Hepatocyte (in vitro differentiated cells): ENCODE results near the gene CCDC150. TPM values are rescaled to one million over a fixed set of nuclear protein-coding genes. Genes with fewer than 3 reads are reported as not detected.

ENCODE experiments used
- DNase-seq: peaks from one replicate; pipeline ENCODE4 v3.0.0-alpha.2; 2016; ENCODE audit warnings: low spot score
- H2AFZ ChIP-seq: fragments of 200-600 bp; sonication (generic); 2 replicates; pipeline ENCODE4 v1.6.0; 2016; ENCODE audit warnings: antibody characterized with exemption, mild to moderate bottlenecking
- H3K27ac ChIP-seq: fragments of 200-600 bp; sonication (generic); 2 replicates; pipeline ENCODE4 v1.5.1; 2016; ENCODE audit warnings: mild to moderate bottlenecking
- H3K27me3 ChIP-seq: fragments of 200-600 bp; sonication (generic); 2 replicates; pipeline ENCODE4 v1.6.1; 2016
- H3K36me3 ChIP-seq: fragments of 200-600 bp; sonication (generic); replicated peaks from 2 replicates; pipeline ENCODE4 v1.5.1; 2016; ENCODE audit warnings: low read depth; ENCODE audit not compliant: insufficient read depth
- H3K4me1 ChIP-seq: fragments of 200-600 bp; sonication (generic); 2 replicates; pipeline ENCODE4 v1.5.1; 2016; ENCODE audit warnings: mild to moderate bottlenecking, moderate library complexity; ENCODE audit not compliant: insufficient read depth
- H3K4me2 ChIP-seq: fragments of 200-600 bp; sonication (generic); 2 replicates; pipeline ENCODE4 v1.6.0; 2016
- H3K4me3 ChIP-seq: fragments of 200-600 bp; sonication (generic); 2 replicates; pipeline ENCODE4 v1.5.1; 2016; ENCODE audit warnings: mild to moderate bottlenecking
- H3K79me2 ChIP-seq: fragments of 200-600 bp; sonication (generic); 2 replicates; pipeline ENCODE4 v1.6.0; 2017; ENCODE audit warnings: mild to moderate bottlenecking
- H3K9me2 ChIP-seq: fragments of 200-600 bp; sonication (generic); replicated peaks from 2 replicates; pipeline ENCODE4 v1.6.0; 2017; ENCODE audit warnings: mild to moderate bottlenecking; ENCODE audit not compliant: insufficient read depth
- H3K9me3 ChIP-seq: fragments of 200-600 bp; sonication (generic); 2 replicates; pipeline ENCODE4 v1.5.1; 2016; ENCODE audit warnings: low read depth, mild to moderate bottlenecking
- H4K20me1 ChIP-seq: fragments of 200-600 bp; sonication (generic); 2 replicates; pipeline ENCODE4 v1.6.0; 2016; ENCODE audit warnings: mild to moderate bottlenecking; ENCODE audit not compliant: insufficient read depth, poor library complexity, severe bottlenecking
- EZH2 ChIP-seq: fragments of 200-600 bp; sonication (generic); IDR thresholded peaks from 2 replicates; pipeline ENCODE4 v1.6.1; 2016; ENCODE audit warnings: antibody characterized with exemption, mild to moderate bottlenecking, borderline replicate concordance
- EZH2phosphoT487 ChIP-seq: fragments of 200-600 bp; sonication (generic); IDR thresholded peaks from one replicate; pipeline ENCODE4 v1.6.1; 2018; ENCODE audit warnings: antibody characterized with exemption, mild to moderate bottlenecking, low read depth, moderate library complexity; ENCODE audit not compliant: unreplicated experiment, severe bottlenecking
- WGBS: methylation state at CpG from one replicate; pipeline ENCODE4 v1.1.6; 2016; ENCODE audit warnings: low lambda C conversion rate; ENCODE audit errors: missing lambda C conversion rate; 5-methylcytosine and 5-hydroxymethylcytosine counted together
- polyA plus RNA-seq: library from polyadenylated mRNA; unstranded; fragments of >200 nt; fragmentation: Nextera tagmentation; extraction: Ambion mirVana; gene quantifications from 2 replicates; pipeline ENCODE4 v1.2.1, GENCODE V29; 2016
- total RNA-seq: library from RNA; depleted of rRNA; stranded (reverse); fragments of >200 nt; gene quantifications from 2 replicates; pipeline ENCODE4 v1.2.3, GENCODE V29; 2014
- TF ChIP-seq, protein P1 (sequence below): fragments of 200-600 bp; sonication (generic); IDR thresholded peaks from 2 replicates; pipeline ENCODE4 v1.5.1; 2016; ENCODE audit warnings: antibody characterized with exemption, mild to moderate bottlenecking; ENCODE audit not compliant: poor library complexity

Gene CCDC150
- total and polyA plus RNA-seq, 2 experiments from 2014 or later, result 6.2 to 6.6 TPM

DNA sequence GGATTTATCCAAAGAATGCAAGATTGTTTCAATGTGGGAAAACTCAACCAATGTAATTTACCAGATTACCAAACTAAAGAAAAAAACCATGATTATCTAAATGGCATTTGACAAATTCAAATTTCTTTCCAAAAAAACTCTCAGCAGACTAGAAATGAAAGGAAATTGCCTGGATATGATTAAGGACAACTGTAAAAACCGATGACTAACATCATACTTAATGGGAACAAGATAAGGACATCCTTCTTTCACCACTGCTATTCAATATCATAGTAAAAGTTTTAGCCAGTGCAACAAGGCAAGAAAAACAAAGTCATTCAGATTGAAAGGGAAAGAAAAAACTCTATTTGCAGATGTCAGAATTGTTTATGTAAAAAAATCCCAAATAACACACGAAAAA is 4.4 kb upstream of the CCDC150 start:
- Histone ChIP-seq H3K4me3 (no peak overlapping the region), H3K27me3 (no peaks in the 10 kb centered on the region), H3K9me3 (no peaks in the 10 kb centered on the region), H3K36me3 (no peaks in the 10 kb centered on the region), H3K9me2 (no peaks in the 10 kb centered on the region), H3K27ac (no peak overlapping the region), H3K4me2 (no peak overlapping the region), H3K79me2 (no peaks in the 10 kb centered on the region), H2AFZ (no peak overlapping the region), H4K20me1 (no peaks in the 10 kb centered on the region), H3K4me1 (no peaks in the 10 kb centered on the region)
- DNase-seq, result no peak
- TF ChIP-seq, protein P1, sequence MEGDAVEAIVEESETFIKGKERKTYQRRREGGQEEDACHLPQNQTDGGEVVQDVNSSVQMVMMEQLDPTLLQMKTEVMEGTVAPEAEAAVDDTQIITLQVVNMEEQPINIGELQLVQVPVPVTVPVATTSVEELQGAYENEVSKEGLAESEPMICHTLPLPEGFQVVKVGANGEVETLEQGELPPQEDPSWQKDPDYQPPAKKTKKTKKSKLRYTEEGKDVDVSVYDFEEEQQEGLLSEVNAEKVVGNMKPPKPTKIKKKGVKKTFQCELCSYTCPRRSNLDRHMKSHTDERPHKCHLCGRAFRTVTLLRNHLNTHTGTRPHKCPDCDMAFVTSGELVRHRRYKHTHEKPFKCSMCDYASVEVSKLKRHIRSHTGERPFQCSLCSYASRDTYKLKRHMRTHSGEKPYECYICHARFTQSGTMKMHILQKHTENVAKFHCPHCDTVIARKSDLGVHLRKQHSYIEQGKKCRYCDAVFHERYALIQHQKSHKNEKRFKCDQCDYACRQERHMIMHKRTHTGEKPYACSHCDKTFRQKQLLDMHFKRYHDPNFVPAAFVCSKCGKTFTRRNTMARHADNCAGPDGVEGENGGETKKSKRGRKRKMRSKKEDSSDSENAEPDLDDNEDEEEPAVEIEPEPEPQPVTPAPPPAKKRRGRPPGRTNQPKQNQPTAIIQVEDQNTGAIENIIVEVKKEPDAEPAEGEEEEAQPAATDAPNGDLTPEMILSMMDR, result no peak
- TF ChIP-seq EZH2phosphoT487, result no peak
- no peak for TF ChIP-seq EZH2
- 60% methylated on average over 2 of the region's 2 CpGs for WGBS

DNA sequence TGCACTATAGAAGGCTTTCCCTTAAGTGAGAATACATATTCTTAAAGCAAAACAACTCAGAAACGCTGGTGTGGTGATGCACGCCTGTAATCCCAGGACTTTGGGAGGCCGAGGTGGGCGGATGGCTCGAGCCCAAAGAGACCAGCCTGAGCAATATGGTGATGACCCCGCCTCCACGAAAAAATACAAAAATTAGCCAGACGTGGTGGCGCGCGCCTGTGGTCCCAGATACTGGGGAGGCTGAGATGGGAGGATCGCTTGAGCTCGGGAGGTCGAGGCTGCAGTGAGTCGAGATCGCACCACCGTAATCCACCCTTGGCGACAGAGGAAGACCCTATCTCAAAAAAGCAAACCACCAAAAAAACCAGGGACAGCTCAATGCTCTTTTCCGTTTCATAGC is 750 bp upstream of the CCDC150 start:
- Histone ChIP-seq H3K4me3 (no peak overlapping the region), H3K27ac (no peak overlapping the region), H3K79me2 (peaks cover 4% of the 10 kb centered on the region), H3K9me3 (no peaks in the 10 kb centered on the region), H3K9me2 (no peaks in the 10 kb centered on the region), H3K4me1 (no peaks in the 10 kb centered on the region), H3K27me3 (no peaks in the 10 kb centered on the region), H4K20me1 (no peaks in the 10 kb centered on the region), H2AFZ (peak overlapping the region; percentile 95), H3K4me2 (peak overlapping the region; percentile 79), H3K36me3 (no peaks in the 10 kb centered on the region)
- no peak for DNase-seq
- no peak for TF ChIP-seq EZH2
- TF ChIP-seq EZH2phosphoT487, result no peak
- TF ChIP-seq, protein P1, result no peak
- WGBS, result 95% methylated on average over 19 of the region's 19 CpGs

DNA sequence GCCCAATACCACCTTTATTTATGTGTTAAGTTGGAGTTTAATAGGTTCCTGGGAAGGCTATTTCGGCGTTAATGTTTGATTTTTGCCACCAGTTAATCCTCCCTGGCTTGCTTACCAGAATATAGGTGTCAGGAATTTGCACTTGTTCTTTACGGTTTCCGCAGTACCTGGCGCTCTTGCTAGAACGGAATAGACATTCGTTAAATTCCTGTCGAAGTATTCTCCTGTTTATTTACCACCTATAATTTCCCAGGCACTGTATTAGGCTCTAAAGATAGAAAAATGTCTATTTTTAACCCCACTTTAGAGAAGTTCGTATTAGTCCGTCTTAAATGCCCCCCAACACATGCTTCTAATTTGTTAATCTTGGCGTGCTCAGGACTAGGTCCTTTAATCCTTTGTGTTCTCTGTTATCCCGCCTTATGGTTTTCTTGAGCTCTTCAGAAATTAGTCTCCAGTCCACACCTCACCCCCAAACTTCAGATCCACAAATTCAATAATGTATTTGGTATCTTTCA is 575 bp downstream of the CCDC150 start:
- no peaks in the 10 kb centered on the region for H3K9me3 ChIP-seq
- H3K27me3 ChIP-seq, result no peaks in the 10 kb centered on the region
- DNase-seq, result no peak
- no peaks in the 10 kb centered on the region for H3K9me2 ChIP-seq
- TF ChIP-seq EZH2phosphoT487, result no peak
- TF ChIP-seq, protein P1, result no peak
- TF ChIP-seq EZH2, result no peak
- WGBS, result 7% methylated on average over 12 of the region's 12 CpGs
- peaks cover 4% of the 10 kb centered on the region for H3K79me2 ChIP-seq
- no peaks in the 10 kb centered on the region for H3K36me3 ChIP-seq
- H3K4me3 ChIP-seq, result peak overlapping the region; percentile 47
- H3K4me2 ChIP-seq, result peak overlapping the region; percentile 80
- no peak overlapping the region for H3K27ac ChIP-seq
- H2AFZ ChIP-seq, result peak overlapping the region; percentile 69
- no peaks in the 10 kb centered on the region for H3K4me1 ChIP-seq
- no peaks in the 10 kb centered on the region for H4K20me1 ChIP-seq

DNA sequence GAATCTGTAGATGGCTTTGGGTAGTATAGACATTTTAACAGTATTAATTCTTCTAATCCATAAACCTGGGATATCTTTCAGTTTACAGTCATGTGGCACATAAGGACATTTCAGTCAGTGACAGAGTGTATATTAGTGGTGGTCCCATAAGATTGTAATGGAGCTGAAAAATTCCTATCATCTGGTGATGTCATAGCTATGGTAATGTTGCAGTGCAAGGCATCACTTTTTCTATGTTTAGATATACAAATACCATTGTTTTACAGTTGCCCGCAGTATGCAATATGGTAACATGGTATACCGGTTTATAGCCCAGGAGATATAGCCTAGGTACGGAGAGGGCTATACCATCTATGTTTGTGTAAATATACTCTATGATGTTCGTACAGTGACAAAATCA is 9.7 kb downstream of the CCDC150 start:
- H4K20me1 ChIP-seq, result no peaks in the 10 kb centered on the region
- no peaks in the 10 kb centered on the region for H3K4me1 ChIP-seq
- TF ChIP-seq EZH2 (no peak), EZH2phosphoT487 (no peak)
- TF ChIP-seq, protein P1, result no peak
- no peak overlapping the region for H3K4me2 ChIP-seq
- no peak overlapping the region for H3K27ac ChIP-seq
- no peaks in the 10 kb centered on the region for H3K36me3 ChIP-seq
- no peaks in the 10 kb centered on the region for H3K9me2 ChIP-seq
- H3K9me3 ChIP-seq, result peaks cover 5% of the 10 kb centered on the region
- H3K79me2 ChIP-seq, result no peaks in the 10 kb centered on the region
- H3K4me3 ChIP-seq, result no peak overlapping the region
- H3K27me3 ChIP-seq, result no peaks in the 10 kb centered on the region
- H2AFZ ChIP-seq, result no peak overlapping the region
- no peak for DNase-seq
- WGBS, result 98% methylated on average over 4 of the region's 4 CpGs
